ENCODE measurements around the gene WFS1.
A peak's percentile ranks its signal among the peaks of the same experiment; 100 is the strongest.

WFS1 gene

DNA sequence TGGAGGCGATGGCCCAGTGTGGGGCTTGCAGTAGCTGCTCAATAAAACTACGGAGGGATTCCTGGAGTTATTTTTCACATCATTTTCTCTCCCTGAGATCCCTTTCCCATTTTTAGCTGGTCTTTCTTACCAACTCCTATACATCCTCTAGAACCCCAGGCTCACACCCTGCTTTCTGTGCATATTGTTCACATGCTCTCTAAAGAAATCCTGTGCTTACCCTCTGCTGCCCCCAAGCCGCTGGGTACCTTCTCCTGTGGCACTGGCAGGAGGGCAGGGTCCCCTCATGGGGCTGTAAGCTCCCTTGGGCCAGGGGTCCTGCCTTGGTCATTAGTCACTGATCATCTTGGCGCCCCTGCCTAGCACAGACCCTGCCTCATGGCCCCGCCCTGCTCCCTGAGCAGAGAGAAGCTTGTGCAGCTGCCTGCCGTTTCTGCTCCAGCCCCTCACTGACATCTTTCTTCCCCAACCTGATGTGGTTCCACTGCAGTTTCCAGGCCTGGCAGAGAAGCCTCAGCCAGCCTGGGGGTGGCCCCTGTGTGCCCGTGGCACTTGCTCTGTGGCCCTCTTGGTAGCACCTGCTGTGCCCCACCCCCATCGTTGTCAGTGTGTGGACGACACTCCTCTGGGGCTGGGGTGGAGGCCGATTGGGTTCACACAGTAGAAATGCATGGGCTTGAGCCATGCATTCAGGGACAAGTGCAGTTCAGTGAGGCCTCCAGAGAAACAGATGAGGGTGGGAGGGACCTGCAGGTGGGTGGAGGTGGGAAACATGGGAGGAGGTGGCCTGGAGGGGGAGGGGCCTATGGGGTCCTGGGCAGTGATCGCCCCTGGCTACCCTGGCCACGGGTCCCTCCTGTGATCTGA, 69.5 kb downstream of the WFS1 start:
- no peak for DNase-seq (ENCODE audit: low read depth)

- no peak for DNase-seq (ENCODE audit: low read depth)
Observed at GRCh38 chr4:6339818-6340445, 70.3 kb downstream of the WFS1 start.

DNA sequence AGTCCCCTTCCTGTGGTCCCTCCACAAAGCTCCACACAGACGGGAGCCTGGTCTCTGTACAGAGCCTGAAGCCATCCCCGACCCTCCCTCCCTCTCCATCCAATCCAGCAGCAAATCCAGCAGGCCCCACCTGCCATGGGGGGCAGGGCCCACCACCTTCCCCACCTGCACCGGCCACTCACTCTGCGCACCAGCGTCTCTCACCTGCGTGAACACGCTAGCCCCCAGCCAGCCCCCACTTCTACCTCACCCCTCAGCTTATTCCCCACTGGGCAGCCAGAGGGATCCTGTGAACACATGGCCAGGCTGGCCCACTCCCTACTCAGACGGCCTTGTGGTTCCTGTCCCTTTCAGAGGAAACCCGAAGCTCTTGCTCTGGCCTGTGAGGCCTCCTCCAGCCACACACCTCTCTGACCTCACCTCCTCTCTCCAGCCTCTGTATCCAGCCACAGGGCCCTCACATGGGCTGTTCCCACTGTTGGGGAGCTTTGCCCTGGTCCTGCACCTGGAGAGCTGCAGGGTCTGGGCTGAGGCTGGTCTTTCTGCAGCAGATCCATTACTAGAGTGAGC, 70.9 kb downstream of the WFS1 start:
- DNase-seq (ENCODE audit: low read depth): no peak

DNA sequence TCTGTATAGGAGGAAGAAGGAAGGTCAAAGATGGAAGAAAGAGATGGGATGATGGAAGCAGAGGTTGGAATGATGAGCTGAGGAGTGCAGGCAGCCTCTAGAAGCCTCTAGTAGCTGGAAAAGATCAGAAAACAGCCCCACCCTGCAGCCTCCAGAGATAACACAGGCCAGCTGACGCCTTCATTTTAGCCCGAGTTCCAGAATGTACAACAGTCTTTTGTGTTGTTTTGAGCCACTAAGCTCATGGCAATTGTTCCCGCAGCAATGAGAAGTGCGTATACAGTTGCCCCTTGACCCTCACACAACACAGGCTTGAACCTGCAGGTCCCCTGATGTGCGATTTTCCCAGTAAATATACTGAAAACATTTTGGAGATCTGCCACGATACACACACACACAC, 72.0 kb downstream of the WFS1 start:
- no peak for DNase-seq (ENCODE audit: low read depth)

DNA sequence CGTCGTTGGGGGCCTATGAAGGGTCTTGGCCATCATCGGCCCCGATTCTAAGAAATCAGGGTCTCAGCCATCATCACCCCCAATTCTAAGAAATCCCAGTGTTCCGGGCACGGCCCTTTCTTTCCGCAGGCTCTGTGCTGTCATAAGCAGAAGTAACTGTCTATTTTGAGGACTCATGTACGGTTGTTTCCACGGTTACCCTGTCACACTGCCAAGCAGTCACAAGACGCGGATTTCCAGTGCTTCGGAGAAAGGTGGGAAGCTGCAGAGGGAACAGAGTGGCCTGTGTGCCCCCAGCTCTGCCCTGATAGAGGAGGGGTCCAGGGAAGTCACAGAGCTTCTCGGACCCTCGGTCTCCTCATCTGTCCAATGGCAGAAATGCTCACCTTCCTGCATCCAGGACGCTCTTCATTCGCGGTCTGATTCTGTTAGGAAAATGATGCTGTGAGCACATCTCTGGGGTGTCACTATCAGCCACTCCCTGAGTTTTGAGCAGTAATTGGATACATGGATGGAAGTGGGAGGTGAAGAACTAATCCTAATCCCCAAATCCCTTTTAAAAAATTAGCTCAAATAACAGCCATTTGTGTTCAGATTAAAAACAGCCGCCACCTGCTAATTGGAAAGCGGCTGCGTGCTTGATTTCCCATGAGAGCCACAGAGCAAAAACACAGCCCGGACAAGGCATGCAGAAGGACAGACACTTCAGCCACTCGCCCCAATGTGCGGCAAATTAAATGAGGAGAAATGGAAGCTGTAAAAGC, 73.1 kb downstream of the WFS1 start:
- DNase-seq (ENCODE audit: low read depth): no peak

DNA sequence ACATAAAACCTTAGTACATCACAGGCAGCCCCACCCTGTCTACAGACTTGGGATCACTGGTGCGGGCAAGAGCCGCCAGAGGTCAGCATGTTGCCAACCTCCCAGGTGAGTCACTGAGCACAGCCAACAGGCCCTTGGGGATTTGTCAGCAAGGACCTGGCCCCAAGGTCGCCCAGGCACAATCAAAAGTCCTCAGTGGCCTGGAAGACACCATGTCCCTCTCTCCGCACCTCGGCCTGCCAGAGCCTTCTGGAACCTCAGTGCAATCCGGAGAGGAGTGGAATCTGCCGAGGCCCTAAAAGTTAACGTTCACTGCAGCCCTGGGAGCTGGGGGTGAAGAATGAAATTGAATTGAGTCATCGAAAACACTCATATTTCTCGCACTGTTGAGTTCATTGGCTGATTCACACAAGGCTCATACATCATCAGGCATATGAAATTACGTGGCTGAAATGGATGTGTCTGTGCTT, 74.3 kb downstream of the WFS1 start:
- peak; percentile 42 for DNase-seq (ENCODE audit: low read depth)

- DNase-seq (ENCODE audit: low read depth): no peak
Observed at GRCh38 chr4:6345096-6345830, 75.6 kb downstream of the WFS1 start.

DNA sequence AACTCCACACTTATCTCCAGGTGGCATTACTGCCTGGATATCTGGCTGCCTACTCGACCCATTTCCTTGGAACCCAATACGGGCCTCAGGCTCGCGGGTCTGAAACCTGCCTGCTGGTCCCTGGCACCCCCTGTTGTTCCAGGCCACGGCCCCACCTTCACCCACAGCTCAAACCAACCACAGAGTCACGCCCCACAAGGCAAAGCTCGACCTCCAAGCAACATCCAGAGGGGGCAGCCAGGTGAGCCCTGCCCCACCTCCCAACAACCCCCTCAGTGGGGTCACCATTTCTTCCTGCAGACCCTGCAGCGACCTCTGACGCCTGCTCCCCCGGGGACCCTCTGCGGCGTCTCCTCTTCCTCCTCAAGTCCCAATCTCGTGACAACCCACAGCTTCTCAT, 76.2 kb downstream of the WFS1 start:
- DNase-seq (ENCODE audit: low read depth): no peak

DNA sequence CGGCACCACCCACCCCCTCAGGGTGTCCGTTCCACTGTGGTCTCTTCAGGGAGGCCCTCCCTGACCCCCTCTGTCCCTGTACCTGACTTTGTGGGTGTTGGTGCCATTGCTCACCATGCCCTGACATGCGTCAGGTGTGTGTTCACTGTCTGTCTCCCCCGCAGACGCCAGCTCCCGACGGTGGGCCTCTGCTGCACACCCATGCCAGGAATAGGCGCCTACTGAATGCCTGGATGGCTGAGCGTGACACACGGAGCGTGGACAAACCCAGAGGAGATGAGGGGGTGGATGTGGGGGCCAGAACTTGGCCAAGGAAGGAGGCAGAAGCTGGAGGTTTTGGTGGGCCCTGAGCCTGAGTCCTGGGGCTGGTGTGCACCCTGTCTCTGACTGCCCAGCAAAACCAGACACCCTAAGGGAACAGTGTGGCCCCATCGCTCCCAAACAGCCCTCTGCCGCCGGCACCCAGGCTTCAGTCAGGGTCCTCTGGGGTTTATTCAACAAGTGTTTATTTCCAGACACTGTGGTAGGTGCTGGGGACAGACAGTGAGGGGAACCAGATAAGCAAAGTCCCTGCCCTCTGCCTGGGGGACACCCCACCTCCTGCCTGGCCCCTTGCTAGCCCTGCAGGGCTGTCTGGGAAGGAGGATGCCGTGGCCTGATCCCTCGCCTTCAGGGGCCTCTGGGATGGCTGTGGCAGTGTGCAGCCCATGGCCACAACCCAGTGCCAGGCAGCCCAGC, 76.9 kb downstream of the WFS1 start:
- DNase-seq (ENCODE audit: low read depth): no peak

GRCh38 chr4:6347511-6348045, 77.9 kb downstream of the WFS1 start:
- DNase-seq (ENCODE audit: low read depth): no peak

GRCh38 chr4:6348408-6348807, 78.8 kb downstream of the WFS1 start:
- no peak for DNase-seq (ENCODE audit: low read depth)

GRCh38 chr4:6349896-6350603, 80.4 kb downstream of the WFS1 start:
- peak; percentile 7 for DNase-seq (ENCODE audit: low read depth)

GRCh38 chr4:6350646-6351045, 81.0 kb downstream of the WFS1 start:
- DNase-seq (ENCODE audit: low read depth): no peak

DNA sequence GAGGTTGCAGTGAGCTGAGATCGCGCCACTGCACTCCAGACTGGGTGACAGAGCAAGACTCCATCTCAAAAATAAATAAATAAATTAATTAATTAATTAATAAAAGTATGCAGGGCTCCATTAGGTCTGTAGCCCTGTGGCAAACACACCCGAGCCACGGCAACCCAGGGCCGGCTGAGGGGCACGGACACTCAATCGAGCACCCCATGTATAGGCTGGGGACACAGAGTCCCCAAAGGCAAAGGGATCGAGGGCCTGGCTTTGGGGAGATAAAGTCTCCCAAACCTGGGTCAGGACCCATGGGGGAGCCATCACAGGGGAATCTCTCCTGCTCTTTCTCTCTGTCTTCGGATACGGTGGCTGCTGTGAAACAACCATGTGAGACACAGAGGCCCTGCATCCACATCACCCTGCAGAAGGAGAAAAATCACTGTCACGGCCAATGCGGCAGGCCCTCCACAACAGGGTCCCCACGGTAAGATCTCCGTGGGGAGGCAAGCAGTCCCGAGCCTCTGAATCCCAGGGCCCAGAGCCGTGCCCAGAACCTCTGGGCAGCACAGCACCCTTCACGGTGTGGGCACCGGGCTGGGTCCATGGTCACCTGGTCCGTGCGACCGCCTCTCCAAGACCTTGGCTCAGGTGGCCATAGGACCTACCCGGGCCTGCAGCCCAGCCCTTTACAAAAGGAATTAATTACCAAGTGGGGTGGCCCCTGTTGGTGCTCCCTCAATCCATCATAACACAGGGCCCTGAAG, 81.8 kb downstream of the WFS1 start:
- no peak for DNase-seq (ENCODE audit: low read depth)

- DNase-seq (ENCODE audit: low read depth): no peak
Observed at GRCh38 chr4:6352031-6352692, 82.5 kb downstream of the WFS1 start.
